Islet precursor cell (in vitro differentiated cells): ENCODE data around the gene ARID5B.

Source experiments
- DNase-seq: peaks from one replicate; pipeline ENCODE4 v3.0.0-alpha.2; 2018

ARID5B gene

DNA sequence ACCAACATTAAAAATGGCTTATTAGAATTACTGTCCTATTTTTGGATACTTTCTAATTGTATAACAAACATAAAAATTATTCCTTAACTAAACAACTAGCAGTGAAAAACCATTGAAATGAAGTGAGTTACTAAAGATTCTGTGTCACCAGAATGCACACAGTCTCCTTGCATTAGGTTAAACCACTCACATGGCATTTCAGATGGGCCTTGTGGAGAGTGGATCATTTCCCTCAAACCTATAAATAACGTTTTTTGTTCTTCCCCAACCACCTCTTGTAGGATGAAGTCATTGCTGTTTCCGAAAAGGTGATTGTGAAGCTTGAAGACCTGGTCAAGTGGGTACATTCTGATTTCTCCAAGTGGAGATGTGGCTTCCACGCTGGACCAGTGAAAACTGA is 38.4 kb downstream of the ARID5B start:
- DNase-seq = no peak

DNA sequence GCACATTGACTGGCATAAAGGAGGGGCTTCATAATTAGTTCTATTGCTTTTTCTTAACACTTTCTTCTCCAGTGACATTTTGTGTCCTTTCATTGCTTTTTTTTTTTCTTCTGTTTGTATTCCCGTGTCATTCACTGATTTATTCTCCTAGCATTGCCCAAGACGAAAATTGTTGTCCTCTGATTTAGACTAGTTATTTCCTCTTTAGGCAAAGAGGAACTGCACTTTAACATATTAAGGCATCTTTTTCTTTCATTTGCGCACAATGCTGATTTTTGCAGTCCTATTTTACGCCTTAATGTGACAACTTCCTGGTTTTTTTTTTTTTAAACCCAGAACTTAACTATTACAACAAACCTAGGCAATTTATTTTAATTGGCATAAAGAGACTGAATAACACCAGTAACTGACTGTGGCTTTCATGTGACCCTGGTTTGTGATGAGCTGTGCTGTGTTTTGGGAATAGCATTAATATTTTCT is 39.7 kb downstream of the ARID5B start:
- DNase-seq = no peak

DNA sequence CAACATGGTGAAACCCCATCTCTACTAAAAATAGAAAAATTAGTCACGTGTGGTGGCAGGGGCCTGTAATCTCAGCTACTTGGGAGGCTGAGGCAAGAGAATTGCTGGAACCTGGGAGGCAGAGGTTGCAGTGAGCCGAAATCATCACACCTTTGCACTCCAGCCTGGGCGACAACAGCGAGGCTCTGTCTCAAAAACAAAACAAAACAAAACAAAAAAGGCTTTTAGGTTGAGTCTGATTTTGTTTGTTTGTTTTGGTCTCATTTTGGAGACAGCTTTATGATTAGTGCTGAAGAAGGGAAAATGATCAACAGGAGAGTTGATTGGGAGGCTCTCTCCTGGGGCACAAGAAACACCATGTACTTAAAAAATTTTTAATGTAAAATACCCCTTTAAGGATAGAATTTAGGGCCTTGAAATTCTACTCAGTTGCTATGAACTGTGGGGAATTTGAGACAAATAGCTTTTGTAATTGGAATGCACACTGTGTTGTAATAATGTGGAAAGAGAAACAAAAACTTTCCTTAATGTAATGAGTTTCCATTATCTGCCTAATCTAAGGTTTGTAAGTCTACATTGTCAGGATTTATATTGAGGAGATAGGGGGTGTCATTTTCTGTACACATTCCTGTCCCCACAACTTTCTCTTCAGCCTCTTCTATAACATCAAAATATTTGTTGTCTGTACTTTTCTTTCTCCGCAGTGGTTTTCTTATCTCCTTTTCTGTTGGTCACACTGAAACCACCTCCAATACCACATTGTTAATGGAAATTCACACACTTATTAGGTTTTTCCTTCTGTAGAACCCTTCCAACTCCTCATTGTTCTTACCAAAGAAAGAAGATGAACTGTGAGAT is 41.3 kb downstream of the ARID5B start:
- no peak for DNase-seq

DNA sequence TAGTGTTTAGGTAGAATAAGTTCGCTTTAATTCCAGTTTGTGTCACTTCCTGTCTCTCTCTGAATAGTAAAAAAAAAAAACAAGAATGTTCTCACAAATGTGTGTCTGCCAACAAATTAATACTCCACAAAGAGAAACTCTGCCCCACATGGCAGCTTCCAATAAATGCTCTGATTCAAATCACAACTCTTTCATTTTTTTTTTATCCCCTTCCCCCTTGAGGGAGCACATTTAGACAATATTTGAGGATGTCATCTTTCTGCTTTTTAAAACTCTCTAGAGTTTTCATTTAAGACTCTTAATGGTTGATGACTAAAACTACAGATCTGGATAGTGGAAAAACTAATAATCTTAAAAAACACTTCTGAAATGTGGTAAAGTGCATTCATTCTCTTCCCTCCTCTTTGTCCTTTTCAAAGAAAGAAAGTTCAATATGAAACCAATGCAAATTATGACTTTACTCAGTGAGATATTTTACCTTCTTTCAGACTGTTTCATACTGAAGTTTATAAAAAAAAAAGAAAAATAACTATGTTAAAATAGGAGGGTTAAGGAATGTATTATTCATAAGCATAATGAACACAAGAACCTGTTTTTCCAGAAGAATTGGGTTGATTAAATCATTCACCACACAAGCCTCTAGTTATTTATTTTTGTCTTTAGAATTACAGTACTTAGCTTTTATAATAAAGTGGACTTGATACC is 42.3 kb downstream of the ARID5B start:
- no peak for DNase-seq

DNA sequence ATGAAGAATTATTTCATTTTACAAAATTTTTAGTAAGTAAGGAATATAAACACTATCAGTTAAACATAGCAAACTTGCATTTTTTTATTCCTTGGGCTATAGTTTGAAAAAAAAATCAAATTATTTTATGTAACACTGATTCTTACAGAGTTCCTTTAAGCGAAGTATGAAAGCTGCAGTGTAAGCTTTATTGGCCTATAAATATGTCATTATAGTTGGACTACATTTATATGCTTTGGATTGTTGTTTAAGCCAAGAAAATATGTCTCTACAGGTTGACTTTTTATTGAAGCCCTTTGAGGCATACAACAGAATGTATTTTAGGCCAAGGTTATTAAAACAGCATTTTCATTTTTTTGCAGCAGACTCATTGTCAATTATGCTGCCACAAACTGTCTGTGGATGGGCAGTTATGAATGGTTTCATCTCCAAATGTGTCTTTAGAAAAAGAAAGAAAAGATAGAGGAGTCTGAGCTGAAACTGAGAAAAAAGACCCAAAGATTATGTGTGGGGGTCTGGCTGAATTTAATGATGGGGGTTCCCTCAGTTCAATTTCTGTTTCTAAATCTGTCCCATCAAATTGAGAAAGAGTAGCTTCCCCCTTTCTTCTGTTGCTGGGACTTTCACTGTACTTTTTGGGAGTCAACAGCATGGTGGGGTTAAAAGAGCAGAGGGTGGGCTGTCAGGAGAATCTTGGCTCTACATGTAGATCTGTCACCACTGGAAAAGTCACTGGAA is 43.1 kb downstream of the ARID5B start:
- DNase-seq = no peak

DNA sequence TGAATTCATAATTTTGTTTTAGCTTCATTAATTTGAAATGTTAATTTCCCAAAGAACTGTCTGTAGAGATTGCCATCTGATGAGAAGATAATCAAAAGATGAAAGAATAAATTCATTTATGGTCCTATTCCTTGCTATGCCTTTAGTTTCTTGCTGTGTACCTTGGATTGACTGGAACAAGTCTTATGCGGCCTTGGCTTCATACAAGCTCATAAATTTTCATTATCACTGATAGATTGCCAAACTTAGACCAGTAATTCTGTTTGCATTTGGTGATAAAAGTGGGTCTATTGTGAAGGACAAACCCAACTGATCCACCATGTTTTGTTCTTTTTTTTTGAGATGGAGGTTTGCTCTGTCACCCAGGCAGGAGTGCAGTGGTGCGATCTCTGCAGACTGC is 48.2 kb downstream of the ARID5B start:
- no peak for DNase-seq

DNA sequence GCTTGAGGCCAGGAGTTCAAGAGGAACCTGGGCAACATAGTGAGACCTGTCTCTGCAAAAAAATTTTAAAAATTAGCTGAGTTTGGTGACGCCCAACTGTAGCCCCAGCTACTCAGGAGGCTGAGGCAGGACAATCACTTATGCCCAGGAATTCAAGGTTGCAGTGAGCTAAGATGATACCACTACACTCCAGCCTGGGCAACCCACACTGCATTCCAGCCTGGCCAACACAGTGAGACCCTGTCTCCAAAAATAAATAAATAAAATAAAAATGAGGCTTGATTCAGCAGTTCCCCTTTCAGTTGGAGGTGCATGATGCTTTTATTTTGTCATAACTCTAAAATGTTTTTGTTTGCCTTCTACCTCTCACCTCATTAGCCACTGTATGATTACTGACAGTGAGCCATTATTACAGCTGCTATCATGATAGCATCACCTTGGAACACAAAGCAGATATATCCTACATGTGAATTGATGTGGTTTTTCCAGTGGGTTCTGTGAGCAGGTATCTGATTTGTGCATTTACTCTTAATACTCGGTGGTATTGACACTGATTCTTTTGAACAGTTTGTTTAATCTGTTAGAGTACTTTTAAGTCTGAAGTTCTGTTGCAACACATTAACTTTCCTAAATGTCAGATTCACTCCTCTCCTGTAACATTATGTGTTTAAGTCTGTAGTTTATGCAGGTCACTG is 49.1 kb downstream of the ARID5B start:
- no peak for DNase-seq

DNA sequence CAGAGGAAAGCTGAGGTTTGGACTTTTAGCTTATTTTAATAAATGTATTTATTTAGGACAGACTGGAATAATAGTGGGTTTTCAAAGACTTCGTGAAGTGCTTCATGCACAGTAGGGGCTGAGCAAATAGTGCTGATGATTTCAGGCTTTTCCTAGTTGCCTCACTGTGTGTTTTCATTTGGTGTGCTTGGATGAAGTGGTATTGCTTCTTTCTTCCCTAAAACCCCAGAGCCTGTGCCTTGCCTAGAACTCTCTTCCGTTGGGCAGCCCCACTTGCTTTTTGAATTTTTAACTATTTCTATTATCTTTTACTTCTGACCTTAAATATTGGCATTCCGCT is 49.6 kb downstream of the ARID5B start:
- no peak for DNase-seq

DNA sequence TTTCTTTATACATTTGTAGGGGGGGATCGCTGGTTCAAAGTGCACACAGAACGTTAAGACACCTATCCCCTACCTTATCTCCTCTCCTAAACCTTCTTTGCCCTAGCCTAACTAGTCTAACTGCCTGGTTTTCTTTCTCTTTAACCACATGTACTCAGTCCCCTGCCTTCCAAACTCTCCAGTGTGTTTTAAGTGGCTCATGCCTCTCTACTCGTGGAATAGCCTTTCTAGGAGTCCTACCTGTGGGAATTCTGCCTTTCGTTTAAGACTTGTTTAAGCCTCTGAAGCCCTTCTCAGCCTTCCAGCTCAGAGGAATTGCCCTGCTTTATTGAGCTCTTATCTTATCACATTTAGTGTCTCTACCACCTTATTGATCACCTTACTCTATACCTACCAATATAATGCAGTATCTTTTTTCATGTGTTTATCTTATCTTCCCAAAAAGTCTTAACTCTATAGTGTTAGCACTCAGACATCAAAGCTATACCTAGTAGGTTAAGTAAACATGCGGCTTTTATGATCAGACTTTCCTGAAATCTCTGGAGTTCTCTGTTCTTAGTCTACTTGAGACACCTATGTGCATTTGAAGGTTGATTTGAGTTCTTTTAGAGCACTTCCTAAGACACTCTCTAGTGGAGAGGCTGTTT is 50.7 kb downstream of the ARID5B start:
- no peak for DNase-seq

DNA sequence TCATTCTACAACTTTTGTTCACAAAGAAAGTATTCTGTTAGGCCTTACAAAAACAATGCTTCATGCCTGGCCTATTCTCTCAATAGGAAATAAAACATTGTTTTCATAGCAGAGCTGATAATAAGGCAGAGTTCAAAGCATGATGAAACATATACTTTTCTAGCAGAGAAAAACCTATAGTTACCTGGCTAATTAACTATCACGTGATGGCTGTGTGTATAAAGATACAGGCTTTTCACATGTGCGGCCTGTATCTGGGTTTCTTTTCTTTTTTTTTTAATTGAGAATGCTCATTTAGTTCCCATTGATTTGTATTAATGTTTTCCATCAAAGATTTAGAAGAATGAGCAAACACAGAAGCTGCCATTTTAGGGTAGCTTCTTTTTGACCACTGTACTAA is 51.7 kb downstream of the ARID5B start:
- no peak for DNase-seq

DNA sequence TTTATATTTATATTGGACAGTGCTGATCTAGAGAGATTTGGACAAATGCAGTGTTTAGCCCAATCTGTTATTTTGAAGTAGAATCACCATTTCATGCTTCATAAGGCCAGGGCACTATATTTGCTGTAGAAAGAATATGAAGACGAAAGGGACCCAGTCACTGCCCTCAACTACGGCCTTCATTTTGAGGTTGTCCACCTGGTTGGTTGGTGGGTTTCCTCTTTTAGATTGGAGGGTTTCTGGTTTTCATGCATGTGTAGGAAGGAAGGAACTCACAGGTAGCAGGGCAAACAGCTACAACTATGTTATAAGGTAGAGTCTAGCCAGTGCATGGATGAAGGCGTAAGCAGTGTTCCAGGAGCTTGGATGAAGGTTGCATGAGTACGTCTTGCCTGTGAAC is 56.3 kb downstream of the ARID5B start:
- DNase-seq = no peak

DNA sequence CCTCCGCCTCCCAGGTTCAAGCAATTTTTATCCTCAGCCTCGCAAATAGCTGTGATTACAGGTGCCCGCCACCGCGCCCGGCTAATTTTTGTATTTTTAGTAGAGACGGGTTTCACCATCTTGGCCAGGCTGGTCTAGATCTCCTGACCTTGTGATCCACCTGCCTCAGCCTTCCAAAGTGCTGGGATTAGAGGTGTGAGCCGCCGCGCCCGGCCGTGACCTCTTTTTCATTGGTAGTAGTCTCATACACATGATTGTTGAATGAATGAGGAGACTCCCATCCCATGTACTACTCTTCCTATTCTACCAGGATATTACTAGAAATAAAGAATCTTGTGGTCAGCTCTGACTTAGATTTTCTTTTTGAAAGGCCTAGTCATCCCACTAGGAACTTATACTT is 56.8 kb downstream of the ARID5B start:
- no peak for DNase-seq

DNA sequence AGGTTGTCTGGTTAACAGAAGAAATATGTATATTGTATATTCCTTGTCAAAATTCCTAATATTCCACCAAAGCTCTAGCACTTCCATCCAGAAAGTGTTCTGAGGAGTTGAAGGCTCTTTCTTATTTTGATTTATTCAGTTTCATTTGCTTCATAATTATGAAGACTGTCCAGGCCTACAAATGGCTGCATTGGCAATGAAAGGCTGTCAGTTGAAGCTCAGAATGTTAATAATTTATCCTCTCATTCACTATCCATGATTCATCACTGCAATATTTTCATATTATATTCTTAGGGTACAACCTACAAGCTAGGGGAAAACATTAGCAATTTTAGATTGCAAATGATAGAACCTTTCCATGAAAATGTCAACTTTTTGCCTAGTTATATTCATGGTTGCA is 57.3 kb downstream of the ARID5B start:
- no peak for DNase-seq

DNA sequence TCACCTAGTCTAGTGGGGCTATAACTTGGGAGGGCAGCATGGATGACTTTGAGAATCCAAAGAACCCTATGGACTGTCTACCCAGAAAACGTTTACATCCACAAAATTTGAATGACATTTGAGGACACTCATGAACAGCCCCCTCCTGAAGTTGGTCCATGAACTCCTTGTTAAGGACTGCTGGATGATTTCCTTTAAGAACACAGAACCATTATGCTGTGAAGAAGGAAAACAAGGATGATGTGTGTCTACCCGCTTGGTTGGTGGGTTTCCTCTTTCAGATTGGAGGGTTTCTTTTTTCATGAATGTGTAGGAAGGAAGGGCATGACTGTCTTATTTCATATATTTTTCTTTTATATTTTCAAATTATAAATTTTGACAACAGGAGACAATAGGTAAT is 58.3 kb downstream of the ARID5B start:
- no peak for DNase-seq

DNA sequence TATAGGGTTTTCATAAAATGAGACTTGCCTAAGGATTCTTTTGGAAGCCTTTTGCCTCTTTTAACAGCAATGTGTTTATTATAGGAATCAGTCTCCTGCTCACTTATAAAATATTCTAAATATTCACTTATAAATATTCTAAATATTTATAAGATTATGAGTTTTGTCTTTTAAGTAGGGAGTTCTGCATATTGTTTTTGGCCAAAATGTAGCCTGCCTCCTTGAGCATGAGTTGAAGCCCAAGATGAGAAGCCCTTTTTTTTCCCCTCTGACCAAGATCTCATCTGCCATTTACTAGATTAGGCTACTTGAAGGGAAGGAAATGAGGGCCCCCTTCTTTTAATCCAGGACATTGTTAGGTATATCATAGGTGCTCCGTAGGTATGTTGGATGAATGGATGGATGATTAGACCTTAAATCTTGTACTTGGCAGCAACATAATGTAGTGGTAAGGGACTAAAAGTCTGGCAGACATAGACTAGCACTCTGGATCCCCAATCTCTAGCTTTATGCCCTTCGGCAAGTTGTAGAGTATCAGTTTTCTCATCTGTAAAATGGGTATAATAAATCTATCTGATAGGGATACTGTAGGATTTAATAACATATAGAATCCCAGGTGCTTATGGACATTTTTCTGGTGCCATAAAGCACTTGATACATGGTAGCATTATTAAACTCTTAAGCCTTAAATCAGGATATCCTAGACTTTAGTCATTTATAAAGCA is 59.1 kb downstream of the ARID5B start:
- no peak for DNase-seq

DNA sequence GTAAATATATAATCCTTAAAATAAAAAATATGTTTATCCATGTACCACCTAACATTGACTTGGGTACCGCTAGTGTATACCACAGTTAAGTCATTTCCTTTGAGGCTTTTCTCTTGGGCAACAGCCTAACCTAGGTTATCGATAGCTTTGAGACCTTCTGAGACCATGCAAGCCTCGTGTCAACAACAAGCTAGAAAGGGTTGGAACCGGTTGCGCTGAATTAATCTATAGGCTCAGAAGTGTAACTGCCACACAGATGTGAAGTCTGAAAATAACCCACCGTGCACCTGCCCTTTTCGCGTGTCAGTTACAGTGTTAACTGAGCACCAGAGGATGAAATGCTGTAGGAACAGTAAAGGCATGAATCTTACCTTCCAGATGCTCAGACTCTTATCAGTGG is 59.8 kb downstream of the ARID5B start:
- DNase-seq = no peak

DNA sequence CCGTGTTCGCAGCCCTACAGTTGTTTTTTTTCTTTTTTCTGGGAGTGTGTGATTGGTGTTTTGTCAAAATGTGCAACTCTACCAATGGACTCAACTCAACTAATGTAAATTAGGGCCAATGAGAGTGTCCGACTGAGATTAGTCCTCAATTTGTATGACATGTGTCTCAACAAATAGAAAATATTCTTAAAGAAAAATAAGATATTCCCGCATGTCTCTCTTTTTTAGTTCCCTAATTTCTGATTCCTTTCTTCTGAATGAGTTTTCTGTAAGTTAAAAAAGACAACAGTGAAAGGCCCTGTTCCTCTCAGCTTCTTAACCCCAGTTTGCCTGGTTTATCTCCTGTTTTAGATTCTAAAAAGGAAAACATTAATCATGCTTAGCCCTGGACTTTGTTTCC is 61.5 kb downstream of the ARID5B start:
- no peak for DNase-seq

DNA sequence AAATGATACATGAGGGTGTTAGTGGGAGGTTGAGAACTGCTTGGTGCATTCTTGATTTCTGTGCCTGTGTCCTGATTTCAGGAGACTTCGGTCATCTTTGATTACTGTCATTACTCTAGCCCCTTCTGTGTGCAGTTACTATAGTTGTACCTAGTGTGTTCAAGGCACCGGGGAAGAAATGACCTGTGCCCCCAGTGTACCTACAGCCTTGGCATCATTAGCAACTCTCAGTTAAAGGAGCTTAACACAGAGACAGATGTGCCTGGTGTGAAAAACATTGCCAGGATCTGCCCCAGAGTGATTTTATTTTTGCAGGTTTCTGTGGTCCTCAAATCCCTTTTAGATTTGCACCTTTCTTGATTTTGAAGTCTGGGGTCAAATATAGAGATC is 62.2 kb downstream of the ARID5B start:
- no peak for DNase-seq

DNA sequence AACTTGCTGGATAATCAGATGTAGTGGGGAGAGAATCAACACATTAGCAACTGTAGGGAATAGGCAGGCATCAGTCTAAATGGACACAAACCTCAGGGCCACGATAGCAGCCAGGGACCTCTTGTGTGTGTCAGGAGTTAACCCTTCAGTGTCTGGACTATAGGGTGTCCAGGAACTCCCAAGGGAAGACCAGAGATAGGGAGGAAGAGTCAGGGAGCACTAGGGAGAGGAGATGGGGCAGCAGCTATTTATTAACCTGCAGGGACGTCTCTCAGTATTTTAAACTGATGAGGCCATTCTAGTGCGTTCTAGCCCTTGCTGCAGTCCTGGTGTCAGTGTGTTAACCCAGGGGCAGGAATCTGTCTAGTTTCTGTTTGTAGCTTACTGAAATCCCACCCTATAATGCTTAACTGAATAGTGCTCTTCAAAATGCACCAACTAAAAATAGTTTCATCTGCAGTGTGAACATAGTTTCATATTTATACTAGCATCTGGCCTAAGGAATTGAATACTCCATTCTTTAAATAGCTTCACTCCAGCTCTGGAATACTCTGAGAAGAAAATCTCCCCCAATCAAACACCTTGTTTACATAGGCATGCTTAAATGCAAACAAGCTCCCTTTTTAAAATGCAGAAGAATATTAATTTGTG is 62.7 kb downstream of the ARID5B start:
- no peak for DNase-seq

DNA sequence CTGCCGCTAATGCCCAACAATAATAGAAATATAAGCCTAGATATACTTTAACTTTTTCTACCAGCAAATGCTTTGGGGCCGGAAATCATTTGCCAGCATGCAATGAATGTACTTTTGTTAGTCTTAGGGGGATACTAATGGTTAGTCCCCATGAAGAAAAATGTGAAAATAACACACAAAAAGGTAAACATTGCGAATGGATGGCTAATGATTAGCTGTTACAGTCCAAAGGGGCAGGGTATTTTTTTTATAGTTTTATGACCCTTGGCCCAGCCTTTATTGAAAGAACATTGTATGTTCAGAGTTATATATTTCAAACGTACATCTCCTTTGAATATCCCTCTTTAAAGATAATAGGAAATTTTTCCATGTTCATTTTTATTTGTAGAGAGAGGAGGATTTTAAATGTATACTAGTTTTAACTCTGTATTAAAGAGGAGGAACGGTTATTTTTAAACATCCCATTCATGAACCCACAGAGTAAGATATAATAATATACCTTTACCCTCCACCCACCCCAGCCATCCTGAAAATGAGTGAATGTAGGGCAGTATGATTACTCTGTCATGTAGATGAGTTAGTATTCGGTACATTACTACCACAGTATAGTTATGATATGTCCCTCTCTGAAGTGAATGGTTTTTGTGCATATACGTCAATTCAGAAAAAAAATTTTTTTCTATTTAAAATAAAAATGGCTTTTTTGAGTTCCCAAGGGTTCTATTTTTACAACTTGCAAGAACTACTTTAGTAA is 63.6 kb downstream of the ARID5B start:
- DNase-seq = no peak
